SKM-1 (cell line): ENCODE results near the gene C22orf39.

Source experiments
- DNase-seq: peaks from one replicate; lab custom pipeline; 2025; ENCODE audit not compliant: unreplicated experiment; lab: John Stamatoyannopoulos, UW

Gene C22orf39

GRCh38 chr22:19431649-19432132 lies 15.8 kb downstream of the C22orf39 start, which contains the start of gene HIRA:
HIRA (minus strand) TSS chr22:19431733; CDS start chr22:19431476, 257 bp downstream.
- DNase-seq, result peak; percentile 30

GRCh38 chr22:19430890-19431541 lies 16.5 kb downstream of the C22orf39 start:
- no peak for DNase-seq

- DNase-seq, result peak; percentile 38
Measured at GRCh38 chr22:19429950-19430889, 17.3 kb downstream of the C22orf39 start.

- no peak for DNase-seq
Measured at GRCh38 chr22:19424186-19424500, 23.4 kb downstream of the C22orf39 start.

- DNase-seq, result no peak
Measured at GRCh38 chr22:19422440-19423301, 24.8 kb downstream of the C22orf39 start.

- no peak for DNase-seq
Measured at GRCh38 chr22:19420321-19420720, 27.2 kb downstream of the C22orf39 start.

GRCh38 chr22:19419464-19420178 lies 27.9 kb downstream of the C22orf39 start:
- DNase-seq, result no peak

- peak; percentile 86 for DNase-seq
Measured at GRCh38 chr22:19419086-19419463, 28.4 kb downstream of the C22orf39 start.

GRCh38 chr22:19412923-19413322 lies 34.6 kb downstream of the C22orf39 start:
- DNase-seq, result no peak

- no peak for DNase-seq
Measured at GRCh38 chr22:19412478-19412877, 35.0 kb downstream of the C22orf39 start.

GRCh38 chr22:19411690-19412045 lies 35.8 kb downstream of the C22orf39 start:
- DNase-seq, result no peak

- no peak for DNase-seq
Measured at GRCh38 chr22:19410941-19411689, 36.4 kb downstream of the C22orf39 start.

GRCh38 chr22:19407649-19408606 lies 39.6 kb downstream of the C22orf39 start:
- DNase-seq, result no peak

- no peak for DNase-seq
Measured at GRCh38 chr22:19406846-19407245, 40.7 kb downstream of the C22orf39 start.

- no peak for DNase-seq
Measured at GRCh38 chr22:19406281-19406811, 41.2 kb downstream of the C22orf39 start.

- DNase-seq, result no peak
Measured at GRCh38 chr22:19405652-19406051, 41.9 kb downstream of the C22orf39 start.

GRCh38 chr22:19405133-19405532 lies 42.4 kb downstream of the C22orf39 start:
- DNase-seq, result no peak

GRCh38 chr22:19404676-19405075 lies 42.8 kb downstream of the C22orf39 start:
- no peak for DNase-seq
